KMS-11 (cell line): ENCODE results near the gene ITPR2.

ENCODE experiments used
- H2AFZ ChIP-seq: fragments of 200-600 bp; sonication (generic); 2 replicates; pipeline ENCODE4 v1.6.1; 2016; ENCODE audit warnings: antibody characterized with exemption, mixed run types, low read depth
- H3K27ac ChIP-seq: fragments of 200-600 bp; sonication (generic); 2 replicates; pipeline ENCODE4 v1.6.1; 2016; ENCODE audit warnings: mild to moderate bottlenecking, mixed run types
- H3K27me3 ChIP-seq: fragments of 200-600 bp; sonication (generic); 2 replicates; pipeline ENCODE4 v1.6.1; 2017; ENCODE audit warnings: mild to moderate bottlenecking, low read depth, mixed run types, moderate library complexity; ENCODE audit not compliant: insufficient read depth
- H3K36me3 ChIP-seq: fragments of 200-600 bp; sonication (generic); 2 replicates; pipeline ENCODE4 v1.6.1; 2017; ENCODE audit warnings: mild to moderate bottlenecking, mixed run types; ENCODE audit not compliant: insufficient read depth
- H3K4me1 ChIP-seq: fragments of 200-600 bp; sonication (generic); 2 replicates; pipeline ENCODE4 v1.6.1; 2016; ENCODE audit warnings: mild to moderate bottlenecking, low read depth, mixed run types; ENCODE audit not compliant: poor library complexity, severe bottlenecking
- H3K4me2 ChIP-seq: fragments of 200-600 bp; sonication (generic); 2 replicates; pipeline ENCODE4 v1.7.0; 2016; ENCODE audit warnings: mild to moderate bottlenecking, mixed run types
- H3K4me3 ChIP-seq: fragments of 200-600 bp; sonication (generic); IDR thresholded peaks from 2 replicates; pipeline ENCODE4 v1.6.1; 2017; ENCODE audit warnings: low read depth, low read length, mixed read lengths; ENCODE audit not compliant: insufficient read depth
- H3K79me2 ChIP-seq: fragments of 200-600 bp; sonication (generic); 2 replicates; pipeline ENCODE4 v1.6.1; 2016; ENCODE audit warnings: low read depth, mixed run types; ENCODE audit not compliant: insufficient read depth
- H3K9ac ChIP-seq: fragments of 200-600 bp; sonication (generic); 2 replicates; pipeline ENCODE4 v1.6.1; 2016; ENCODE audit warnings: mild to moderate bottlenecking, mixed run types
- H4K20me1 ChIP-seq: fragments of 200-600 bp; sonication (generic); 2 replicates; pipeline ENCODE4 v1.6.1; 2016; ENCODE audit warnings: mild to moderate bottlenecking, mixed run types; ENCODE audit not compliant: insufficient read depth
- CTCF ChIP-seq: fragments of 200-600 bp; sonication (generic); conservative IDR thresholded peaks from 2 replicates; pipeline ENCODE4 v1.6.1; 2017; ENCODE audit warnings: low read depth, mild to moderate bottlenecking, antibody characterized with exemption, low read length, moderate library complexity, mixed read lengths

Gene ITPR2

GRCh38 chr12:26700430-26700829 lies 132.6 kb downstream of the ITPR2 start:
- no peaks in the 10 kb centered on the region for H3K79me2 ChIP-seq
- H3K4me3 ChIP-seq: no peak overlapping the region
- H3K4me2 ChIP-seq: no peak overlapping the region
- no peak overlapping the region for H3K9ac ChIP-seq
- no peaks in the 10 kb centered on the region for H3K27me3 ChIP-seq
- no peak overlapping the region for H2AFZ ChIP-seq
- no peaks in the 10 kb centered on the region for H3K4me1 ChIP-seq
- no peaks in the 10 kb centered on the region for H3K36me3 ChIP-seq
- no peak for TF ChIP-seq CTCF
- H3K27ac ChIP-seq: no peak overlapping the region
- no peaks in the 10 kb centered on the region for H4K20me1 ChIP-seq

- Histone ChIP-seq H3K27me3 (no peaks in the 10 kb centered on the region), H3K36me3 (no peaks in the 10 kb centered on the region), H3K4me3 (no peak overlapping the region), H3K79me2 (no peaks in the 10 kb centered on the region), H3K4me1 (no peaks in the 10 kb centered on the region), H2AFZ (no peak overlapping the region), H3K9ac (no peak overlapping the region), H3K27ac (no peak overlapping the region), H3K4me2 (no peak overlapping the region), H4K20me1 (no peaks in the 10 kb centered on the region)
- TF ChIP-seq CTCF: no peak
These were observed 133.8 kb downstream of the ITPR2 start for GRCh38 chr12:26699237-26699636.

GRCh38 chr12:26698186-26698585 lies 134.8 kb downstream of the ITPR2 start:
- Histone ChIP-seq H3K4me1 (no peaks in the 10 kb centered on the region), H3K36me3 (no peaks in the 10 kb centered on the region), H3K4me2 (no peak overlapping the region), H3K4me3 (no peak overlapping the region), H3K79me2 (no peaks in the 10 kb centered on the region), H2AFZ (no peak overlapping the region), H3K9ac (no peak overlapping the region), H3K27ac (no peak overlapping the region), H3K27me3 (no peaks in the 10 kb centered on the region), H4K20me1 (no peaks in the 10 kb centered on the region)
- no peak for TF ChIP-seq CTCF

GRCh38 chr12:26697217-26697616 lies 135.8 kb downstream of the ITPR2 start:
- Histone ChIP-seq H3K27me3 (no peaks in the 10 kb centered on the region), H3K4me3 (no peak overlapping the region), H3K9ac (no peak overlapping the region), H4K20me1 (no peaks in the 10 kb centered on the region), H3K4me2 (no peak overlapping the region), H3K79me2 (no peaks in the 10 kb centered on the region), H3K27ac (no peak overlapping the region), H3K36me3 (no peaks in the 10 kb centered on the region), H3K4me1 (no peaks in the 10 kb centered on the region), H2AFZ (no peak overlapping the region)
- no peak for TF ChIP-seq CTCF
